ENCODE results near the gene STX16. TPM values are rescaled to one million over a fixed set of nuclear protein-coding genes. Genes with fewer than 3 reads are reported as not detected.

Gene STX16
- polyA plus RNA-seq, 3 donors = 49.9 to 57.6 (median 54.7) TPM

DNA sequence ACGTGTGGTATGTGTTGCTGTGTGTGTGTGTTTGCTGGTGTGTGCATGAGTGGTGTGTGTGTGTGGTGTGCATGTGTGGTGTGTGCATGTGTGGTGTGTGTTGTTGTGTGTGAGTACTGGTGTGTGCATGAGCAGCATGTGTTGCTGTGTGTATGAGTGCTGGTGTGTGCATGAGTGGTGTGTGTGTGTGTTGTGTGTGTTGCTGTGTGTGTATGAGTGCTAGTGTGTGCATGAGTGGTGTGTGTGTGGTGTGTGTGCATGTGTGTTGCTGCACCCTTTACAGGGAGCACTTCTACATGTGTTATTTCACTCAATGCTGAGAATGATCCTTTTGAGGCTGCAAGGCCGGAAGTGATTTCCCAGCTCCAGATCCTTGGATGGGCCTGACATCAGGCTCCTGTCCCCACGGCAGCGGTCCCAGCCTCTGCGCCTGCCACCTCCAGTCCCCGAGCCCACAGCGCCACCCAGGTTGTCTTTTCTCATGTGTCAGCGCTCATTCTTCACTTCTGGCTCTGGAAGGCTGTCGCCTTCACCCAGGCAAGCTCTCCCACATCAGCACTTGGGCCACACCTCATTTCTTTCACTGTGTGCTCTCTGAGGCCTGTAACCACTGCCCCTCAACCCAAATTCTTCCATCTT, 44.1 kb downstream of the STX16 start:
- no peak for DNase-seq (ENCODE audit: low read depth in 3 of 3, low spot score in 2 of 3)

DNA sequence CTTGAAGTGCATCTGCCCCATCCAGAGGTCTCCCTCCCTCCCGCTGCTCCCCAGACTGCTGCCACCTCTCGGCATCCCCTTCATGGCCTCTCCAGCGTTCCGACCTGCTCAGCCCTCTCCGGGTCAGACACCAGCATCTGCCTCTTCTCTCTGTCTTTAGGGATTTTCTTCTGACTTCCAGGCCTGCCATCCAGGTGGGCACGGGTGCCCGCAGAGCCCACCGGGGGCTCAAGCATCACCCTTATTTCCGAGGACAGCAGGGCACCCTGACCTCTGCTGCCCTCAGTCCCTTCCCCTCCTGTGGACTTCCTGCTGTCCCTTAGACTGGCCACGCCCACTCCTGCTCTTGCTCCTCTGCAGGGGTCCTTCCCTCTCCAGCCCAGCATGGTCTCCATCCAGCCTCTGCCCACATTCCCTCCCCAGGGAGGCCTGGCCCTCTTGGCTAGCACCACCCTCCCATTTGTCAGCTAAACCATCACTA, 44.9 kb downstream of the STX16 start:
- DNase-seq (ENCODE audit: low read depth in 3 of 3, low spot score in 2 of 3) = no peak

DNA sequence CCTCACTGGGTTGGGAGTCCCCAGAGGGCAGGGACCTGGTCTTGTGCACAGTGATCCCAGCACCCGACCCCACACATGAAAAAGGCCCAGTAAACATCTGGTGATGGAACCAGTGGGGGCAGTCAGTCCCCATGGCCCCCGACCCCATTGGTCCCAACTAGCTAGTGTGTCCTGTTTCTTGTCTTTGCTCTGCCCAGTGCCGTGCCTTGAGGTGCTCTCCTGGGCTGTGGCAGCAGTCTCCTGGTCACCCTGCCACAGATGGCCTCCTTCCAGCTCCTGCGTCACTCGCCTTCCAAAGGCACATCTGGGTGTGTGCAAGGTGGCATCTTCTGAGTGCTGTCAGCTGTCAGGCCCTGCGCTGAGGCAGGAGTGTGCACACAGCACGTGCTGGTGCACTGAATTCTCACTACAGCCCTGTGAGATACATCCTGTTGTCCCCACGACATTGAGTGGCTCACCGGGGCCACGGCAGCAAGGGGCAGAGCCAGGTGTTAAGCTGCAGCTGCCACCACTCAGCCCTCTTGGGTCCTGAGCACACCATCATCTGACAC, 45.4 kb downstream of the STX16 start:
- no peak for DNase-seq (ENCODE audit: low read depth in 3 of 3, low spot score in 2 of 3)

DNA sequence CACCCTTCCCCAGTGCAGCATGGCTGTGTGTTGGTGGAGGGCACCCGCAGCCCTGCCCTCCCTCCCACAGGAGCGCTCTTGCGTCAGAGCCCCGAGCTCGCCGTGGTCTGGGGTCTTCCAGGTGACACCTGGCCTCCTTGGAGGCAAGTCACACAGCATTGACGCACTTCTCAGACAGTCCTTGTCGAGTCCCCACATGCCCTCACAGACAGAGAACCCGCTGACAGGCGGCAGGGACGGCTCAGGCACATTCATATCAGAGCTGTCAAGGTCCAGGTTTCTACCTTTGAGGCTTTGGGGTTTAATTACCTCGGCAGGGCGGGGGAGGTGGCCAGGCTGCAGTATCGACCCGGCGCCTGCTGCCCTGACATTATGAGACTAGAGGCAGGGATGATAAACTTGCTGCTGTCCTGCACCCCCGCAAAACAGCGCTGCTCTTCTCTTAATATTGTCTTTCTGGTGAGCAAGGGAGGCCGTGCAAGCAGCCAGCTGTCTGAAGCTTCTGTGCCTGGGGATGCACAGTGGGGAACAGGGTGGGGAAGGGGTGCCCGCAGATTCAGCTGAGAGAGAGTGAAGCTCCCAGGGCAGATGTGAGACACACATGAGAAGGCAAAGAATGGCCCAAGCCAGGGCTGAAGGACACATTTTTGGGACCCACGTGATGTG, 46.3 kb downstream of the STX16 start:
- DNase-seq (ENCODE audit: low read depth in 3 of 3, low spot score in 2 of 3) = no peak

DNA sequence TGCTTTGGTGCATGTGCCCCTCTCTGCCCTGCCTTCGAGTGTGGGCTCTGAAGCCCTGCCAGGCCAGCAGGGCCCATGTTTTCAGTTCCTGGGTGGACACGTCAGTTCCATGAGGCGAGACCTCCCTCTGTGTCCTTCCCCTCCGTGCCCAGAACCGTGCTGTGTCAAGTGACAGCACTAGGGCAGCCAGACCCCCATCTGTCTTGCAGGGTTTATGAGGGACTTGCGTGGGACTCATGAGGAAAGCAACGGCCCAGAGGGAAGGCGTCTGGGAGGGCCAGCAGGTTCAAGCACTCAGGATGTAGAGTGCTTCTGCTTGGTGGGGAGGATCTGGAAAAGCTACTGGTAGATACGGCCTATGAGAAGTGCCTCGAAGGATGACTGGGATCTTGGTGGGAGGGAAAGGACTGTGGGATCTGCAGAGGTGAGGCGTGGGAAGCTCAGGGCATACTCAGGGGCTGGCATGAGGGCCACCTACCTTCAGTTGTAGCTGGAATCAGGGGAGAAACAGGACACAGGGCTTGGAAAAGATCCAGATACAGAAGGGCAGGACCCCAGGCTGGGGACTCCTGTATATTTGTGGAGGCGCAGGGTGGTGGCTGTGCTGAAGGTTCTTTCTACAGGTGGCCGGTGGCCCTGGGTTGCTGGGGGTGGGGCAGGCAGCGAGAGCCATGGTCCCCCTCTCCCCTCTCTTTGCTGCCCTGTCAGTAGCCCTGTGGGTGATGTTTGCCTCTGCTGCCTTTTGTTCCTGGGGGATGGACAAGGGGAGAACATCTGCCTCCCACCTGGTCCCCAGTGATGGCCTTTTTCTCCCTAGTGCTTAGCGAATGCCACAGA, 47.0 kb downstream of the STX16 start:
- DNase-seq (ENCODE audit: low read depth in 3 of 3, low spot score in 2 of 3) = no peak

DNA sequence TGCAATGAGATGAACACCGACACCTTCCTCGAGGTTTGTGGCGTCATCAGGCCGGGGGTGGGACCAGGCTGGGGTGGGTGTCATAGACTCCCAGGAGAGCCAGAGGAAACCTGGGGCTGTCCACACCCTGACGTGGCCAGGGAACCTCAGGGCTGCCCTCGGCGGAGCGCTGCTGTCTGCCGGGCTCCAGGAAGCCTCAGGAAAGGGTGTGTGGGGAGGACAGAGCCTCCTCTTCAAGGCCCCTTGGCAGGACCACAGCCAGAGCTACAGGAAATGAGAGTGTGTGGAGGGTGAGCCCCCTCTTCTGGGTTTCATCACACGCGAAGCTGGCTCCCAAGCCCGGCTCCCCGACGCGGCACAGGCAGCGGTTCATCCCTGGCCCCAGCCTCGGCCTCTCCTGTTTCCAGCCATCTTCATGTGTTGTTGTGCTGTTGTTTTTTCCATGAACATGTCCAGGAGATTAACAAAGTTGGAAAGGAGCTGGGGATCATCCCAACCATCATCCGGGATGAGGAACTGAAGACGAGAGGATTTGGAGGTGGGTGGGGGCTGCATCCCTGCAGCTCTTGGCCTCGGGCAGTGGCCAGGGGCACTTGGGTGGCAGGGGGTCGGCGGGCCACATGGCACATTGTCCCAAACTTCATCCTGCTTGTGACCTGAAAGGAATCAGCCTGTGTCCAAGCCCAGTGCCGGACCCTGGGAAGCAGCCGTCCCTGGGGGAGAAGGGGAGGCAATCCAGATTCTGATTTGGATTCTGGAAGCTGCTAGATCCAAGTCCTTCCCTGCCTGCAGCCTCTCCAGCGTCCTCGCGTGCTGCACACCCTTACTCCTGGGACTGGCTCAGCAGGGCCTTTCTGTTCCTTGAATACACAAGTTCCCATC, 47.9 kb downstream of the STX16 start:
- DNase-seq (ENCODE audit: low read depth in 3 of 3, low spot score in 2 of 3) = no peak

DNA sequence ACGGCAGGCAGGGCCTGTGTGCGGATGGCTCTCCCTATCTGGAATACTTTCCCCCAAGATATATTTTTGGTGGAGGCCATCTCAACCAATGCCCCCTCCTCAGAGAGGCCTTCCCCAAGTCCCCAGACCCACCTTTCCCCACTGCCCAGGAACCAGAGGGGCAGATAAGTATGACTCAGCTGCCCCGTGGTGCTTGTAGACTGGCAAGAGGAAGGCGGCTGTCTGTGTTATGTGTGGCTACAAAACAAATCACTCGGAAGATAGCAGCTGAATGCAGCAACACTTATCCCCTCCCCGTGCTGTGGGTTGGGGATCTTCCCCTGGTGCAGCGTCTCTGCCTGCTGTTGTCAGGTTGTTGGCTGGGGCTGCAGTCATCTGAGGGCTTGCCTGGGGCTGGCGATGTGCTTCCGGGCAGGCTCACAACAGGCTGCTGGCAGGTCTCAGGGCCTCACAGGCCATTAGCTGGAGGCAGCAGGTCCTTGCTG, 48.6 kb downstream of the STX16 start:
- no peak for DNase-seq (ENCODE audit: low read depth in 3 of 3, low spot score in 2 of 3)

DNA sequence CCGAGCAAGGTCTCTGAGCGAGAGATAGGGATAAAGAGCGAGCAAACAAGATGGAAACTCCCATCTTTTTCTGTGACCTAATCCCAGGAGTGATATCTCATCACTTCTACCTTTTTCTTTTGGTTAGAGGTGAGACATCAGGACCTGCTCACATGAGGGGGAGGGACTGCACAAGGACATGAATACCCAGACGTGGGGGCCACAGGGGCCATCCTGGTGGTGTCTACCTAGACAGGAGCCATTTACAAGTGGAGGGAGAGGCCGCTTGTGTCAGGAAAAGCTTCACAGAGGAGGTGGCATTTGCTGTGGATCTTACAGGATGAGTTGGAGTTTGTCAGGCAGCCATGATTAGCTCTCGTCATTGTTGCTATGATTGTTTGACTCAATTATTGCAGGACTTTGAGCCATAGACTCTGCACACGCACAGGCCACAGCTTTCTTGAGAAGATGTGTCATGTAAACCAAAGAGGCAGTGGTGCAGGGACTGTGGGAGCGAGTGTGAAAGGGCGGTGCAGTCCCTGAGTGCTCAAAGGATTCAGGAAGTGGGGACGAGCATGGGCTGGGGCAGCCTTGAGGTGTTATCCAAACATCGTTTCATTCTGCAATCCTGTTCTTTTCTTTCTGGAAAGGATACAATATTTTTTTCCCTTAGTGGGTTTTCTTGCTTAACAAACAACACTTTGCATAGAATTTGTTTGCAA, 49.2 kb downstream of the STX16 start:
- no peak for DNase-seq (ENCODE audit: low read depth in 3 of 3, low spot score in 2 of 3)

DNA sequence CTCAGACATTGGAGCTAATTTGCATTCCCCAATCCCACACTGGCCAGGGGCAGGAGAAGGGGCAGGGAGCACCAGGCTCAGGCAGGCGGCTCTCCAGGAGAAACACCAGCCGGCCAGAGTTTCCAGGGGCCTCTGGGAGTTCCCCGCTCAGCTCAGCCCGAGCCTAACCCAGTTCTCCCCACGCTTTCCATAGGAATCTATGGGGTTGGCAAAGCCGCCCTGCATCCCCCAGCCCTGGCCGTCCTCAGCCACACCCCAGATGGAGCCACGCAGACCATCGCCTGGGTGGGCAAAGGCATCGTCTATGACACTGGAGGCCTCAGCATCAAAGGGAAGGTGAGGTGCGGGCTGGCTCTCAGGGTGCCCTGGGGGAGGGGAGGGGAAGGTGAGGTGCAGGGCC, 49.7 kb downstream of the STX16 start:
- no peak for DNase-seq (ENCODE audit: low read depth in 3 of 3, low spot score in 2 of 3)

DNA sequence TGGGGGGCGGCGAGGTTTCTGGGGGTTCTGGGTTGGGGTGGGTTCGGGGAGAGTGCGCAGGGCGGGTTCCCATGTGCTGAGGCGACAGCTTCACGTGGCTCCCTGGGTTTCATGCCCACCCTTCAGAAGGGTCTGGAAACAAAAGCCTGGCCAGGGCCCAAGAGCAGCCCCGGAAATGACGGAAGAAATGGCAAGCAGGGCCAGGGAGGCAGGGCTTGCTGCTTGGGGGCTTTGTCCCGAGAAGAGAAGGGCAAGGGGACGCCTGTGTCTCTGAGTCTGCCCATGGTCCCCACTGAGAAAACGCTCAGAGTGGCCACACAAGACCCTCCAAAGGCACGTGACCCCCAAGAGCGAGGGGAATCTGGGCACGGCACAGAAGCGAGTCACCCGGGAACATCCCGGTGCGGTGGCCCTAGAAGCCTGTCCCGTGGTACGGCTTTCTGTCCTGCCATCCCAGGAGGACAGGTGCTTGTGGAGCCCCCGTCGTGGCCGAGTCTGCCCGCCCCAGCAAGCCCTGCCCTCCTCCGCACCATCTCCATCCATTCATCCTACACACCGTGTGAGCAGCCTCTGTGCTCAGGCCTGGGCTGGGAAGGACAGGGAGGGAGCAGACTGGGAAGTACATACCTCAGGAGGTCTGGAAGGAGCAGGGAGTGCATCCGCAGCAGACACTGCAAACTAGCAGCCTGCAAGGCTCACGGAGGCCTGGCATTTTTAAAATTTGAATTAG, 50.5 kb downstream of the STX16 start:
- DNase-seq (ENCODE audit: low read depth in 3 of 3, low spot score in 2 of 3) = no peak

DNA sequence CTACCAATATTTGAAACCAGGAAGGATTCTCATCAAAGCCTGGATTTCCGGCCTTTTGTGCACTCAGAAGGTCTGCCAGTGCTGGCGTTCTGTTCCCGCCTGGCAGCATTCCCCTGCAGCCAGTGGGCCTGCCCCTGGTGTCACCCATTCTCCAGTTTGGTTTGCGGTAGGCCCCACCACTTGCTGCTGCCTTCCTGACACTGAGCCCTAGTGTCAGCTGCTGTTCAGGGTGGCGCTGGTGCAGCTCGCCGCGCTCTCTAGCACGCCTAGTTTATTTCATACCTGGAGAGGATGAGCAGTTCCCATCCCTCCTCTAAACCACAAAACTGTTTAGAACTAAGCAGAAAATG, 51.1 kb downstream of the STX16 start:
- no peak for DNase-seq (ENCODE audit: low read depth in 3 of 3, low spot score in 2 of 3)

DNA sequence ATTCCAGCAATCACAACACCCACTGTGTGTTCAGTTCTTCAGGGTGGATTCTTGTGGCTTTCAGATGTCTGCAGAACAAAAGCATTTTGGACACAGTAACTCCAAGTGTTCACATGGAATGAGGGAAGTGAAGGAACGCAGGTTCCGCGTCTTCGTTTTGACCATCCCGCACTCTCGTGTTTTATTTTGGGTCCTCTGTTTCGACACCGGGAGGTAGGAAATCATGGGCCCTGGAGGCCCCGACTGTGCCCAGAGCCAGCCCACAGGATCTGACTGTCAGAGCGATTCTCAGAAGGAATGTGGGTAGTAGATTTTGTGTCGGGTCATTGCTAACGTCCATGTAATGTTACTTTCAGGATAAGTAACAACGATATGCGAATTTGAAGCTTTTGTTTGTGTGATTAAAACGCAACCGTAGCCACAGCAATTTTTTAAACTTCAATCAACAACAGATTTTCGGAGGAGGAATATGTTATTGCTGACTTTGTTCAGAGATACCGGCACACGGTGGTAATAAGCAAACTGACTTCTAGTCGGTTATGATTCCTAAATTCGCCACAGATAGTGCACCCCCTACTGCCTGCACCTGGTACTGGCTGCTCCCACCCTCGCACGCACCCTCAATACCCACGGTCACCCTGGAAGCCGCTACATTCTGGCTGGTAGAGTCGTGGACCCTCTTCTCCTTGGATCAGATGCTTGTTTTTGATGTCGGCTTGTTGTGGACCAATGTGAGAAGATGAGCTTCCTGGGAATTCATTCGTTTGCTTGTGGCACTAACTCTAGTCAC, 52.0 kb downstream of the STX16 start:
- DNase-seq (ENCODE audit: low read depth in 3 of 3, low spot score in 2 of 3) = no peak

DNA sequence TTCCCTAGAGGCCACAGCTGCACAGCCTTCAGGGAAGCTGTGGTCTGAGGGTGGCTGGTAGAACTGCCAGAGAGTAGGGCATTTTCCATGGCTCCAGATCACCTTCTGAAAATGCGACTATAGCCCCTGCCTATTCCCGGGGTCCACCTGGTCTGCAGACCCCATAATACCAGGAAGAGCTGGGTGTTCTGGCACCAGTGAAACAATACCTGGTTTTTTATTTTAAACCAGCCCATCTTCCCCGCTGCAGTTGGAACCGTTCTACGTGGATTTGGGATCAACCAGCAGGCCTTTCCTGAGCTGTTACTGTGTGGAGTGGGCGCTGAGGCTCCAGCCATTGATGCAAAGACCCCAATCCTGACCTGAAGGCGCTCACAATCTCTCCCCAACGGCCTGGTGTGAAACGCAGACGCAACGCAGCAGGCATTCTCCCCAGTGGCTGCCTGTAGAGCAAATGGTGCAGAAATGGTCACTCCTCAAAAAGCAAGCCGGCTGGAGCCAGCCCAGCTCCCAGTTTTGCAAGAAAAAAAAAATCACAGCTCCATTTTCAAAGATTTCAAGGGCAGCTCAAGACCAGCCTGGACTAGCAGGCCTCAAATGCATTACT, 52.8 kb downstream of the STX16 start:
- no peak for DNase-seq (ENCODE audit: low read depth in 3 of 3, low spot score in 2 of 3)

DNA sequence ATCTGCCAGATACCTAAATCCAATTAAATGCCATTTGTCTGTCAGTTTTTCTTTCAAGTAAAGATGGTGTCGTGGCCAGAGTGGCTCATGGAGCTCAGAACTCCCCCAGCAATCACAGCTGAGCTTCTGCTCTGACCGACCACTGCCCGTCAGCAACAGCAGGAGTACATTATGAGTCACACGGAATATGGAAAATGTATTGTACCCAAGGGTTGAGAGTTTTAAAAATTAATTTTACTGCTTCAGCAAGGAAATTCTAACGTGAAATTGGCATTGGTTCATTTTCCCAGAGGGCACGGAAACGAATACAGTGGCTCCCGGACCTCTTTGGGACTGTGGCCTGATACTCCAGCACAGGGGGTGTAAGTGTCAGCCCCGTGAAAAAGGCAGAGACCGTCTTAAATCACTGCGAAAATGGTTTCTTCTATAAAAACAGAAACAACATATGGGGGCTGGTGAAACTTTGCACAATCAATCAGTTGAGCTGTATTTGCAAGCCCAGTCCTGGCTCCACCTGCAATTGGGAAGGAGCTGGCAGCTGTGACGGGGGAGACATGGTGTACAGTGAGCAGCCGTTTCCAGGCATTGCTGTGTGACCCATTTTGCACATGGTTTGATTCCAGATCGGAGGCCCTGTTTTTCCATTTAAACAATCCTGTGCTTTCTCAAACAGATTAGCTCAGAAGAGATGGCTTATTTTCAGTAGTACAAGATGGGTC, 54.3 kb downstream of the STX16 start:
- DNase-seq (ENCODE audit: low read depth in 3 of 3, low spot score in 2 of 3) = no peak

DNA sequence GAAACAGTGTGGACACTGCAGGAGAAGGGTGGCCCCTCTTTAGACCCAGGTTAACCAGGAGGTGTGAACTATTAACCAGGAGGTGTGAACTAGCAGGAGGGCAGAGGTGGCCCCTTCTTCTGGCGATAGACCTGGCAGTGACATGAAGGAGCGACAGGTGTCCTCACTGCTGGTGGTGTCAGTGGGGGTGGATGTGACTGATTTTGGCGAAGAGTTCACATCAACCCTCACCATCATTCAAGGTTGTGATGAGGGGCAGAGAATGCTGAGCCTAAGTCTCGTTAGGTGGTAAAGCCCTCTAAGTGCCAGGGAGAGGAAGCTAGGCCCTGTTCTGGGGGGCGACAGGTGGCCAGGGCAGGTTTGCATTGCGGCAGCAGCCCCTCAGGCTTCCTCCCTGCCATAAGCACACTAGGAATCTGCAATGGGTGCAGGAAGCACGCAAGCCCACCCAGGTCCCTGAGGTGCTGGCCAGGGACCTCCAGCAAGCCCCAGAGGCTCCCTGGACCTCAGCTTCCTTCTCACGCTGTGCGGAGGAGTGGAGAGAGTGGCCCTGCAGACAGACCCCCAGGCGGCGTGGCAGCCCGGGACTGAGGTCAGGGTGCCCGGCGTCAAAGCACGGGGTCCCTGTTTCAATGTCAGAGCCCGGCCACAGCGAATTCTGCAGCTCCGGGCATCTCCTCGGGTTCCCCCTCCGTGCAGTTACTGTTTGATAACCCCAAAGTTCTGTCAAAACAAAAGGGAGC, 55.2 kb downstream of the STX16 start:
- DNase-seq (ENCODE audit: low read depth in 3 of 3, low spot score in 2 of 3) = no peak

DNA sequence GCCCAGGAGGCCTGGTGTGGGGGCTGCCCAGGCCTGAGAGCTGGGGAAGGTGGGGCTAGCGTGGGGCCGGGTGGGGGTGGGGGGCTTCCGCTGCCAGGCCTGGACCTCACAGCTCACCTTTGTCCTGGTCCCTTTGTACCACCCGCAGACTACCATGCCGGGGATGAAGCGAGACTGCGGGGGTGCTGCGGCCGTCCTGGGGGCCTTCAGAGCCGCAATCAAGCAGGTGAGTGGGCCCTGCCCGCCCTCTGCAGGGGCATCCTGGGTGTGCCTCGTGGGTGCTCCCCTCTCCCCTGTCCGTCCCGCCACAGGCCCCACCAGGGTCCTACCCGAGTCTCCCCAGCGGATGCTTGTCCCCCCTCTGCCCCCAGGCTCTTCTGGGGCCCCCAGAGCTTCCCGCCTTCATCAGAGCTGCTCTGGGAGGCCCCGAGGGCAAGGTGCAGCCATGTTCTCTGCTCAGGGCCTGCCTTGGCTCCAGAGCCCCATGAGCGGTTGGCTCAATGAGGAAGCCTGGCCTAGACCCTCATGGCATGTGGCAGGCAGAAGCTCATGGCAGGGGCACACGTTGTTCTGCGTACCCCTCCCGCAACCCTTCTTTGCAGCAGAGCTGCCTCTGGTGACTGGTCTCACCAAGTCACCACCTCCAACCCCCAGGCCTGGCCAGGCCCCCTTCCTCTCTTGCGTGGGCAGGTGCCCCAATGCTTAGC, 56.0 kb downstream of the STX16 start:
- DNase-seq (ENCODE audit: low read depth in 3 of 3, low spot score in 2 of 3) = no peak

Data from right renal cortex interstitium (tissue), 3 donors.